ENCODE measurements around the gene SYNPR.
"Not testable (repeated sequence)": the region's sequence is repeated elsewhere in the genome, so short reads cannot be mapped to it uniquely, and the experiment has no call there.

The SYNPR gene

DNA sequence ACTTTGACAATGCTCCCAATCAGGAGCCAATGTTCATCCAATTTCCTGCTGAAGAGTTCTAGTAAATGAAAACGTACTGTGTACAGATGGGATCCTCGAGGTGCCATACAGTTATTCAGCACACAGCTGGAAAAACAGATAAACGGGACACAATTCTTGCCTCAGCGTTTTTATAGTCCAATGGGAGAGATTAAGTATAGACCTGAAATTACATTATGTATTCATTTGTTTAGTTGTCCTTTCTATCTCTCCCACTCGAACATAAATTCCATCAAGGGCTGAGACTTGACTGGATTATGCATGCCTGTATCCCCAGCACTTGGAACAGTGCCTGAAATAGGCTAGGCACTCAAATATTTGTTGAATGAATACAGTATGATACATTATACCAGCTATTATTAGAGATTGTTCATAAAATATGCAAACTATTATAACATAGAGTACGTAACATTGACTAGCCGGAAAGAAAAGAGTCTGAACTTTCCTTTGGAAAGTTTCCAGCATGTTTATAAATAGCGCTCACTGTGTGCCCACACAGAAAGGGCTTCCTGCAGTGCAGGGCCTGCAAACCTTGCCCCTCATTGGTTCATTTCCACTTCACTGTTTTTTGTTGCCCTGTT, 346.9 kb downstream of the SYNPR start:
- DNase-seq (ENCODE audit: low read depth in 2 of 2), result no peak

DNA sequence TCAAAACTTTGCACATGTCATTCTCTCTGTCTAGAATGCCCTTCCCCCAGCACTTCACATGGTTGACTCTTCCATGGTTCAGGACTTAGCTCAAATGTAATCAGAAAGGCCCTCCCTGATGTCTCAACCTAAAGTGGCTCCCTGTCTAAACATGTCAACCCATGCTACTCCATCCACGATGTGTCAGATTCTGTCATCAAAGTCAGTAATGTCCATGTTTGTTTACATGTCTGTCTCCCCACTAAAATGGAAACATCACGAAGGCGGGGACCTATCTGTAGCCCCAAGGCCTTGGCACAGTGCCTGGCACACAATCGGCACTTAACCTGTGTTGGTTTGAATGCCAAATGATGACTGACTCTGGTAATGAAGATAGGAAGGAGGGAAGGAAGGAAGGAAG, 353.6 kb downstream of the SYNPR start:
- no peak for DNase-seq (ENCODE audit: low read depth in 2 of 2)

DNA sequence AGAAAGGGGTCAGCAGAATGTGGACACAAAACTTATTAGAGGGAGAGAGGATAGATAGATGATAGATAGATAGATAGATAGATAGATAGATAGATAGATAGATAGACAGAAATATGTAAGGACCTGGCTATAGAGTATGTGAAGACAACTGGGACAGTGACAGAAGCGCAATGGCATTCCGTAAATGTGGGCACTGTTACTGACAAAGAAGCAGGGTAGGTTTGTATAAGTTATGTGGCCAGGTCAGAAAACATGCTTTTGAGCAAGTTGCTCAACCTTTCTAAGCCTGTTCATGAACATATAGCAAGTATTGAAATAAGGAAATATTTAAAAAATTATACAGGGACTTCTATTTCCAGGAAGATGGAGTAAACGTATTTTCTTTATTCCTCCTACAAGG, 357.1 kb downstream of the SYNPR start:
- DNase-seq (ENCODE audit: low read depth in 2 of 2), result no peak

DNA sequence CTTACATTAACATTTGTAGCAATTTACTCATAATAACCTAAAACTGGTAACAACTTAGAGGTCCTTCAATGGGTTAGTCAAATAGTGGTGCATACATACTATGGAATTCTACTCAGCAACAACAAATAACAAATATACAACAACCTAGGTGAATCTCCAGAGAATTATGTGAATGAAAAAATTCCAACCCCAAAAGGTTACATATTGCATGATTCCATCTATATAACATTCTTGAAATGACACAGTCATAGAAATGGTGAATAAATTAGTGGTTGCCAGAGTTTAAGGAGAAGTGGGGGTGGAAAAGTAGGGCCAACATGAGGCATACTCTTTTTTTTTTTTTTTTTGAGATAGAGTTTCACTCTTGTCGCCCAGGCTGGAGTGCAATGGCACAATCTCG, 361.7 kb downstream of the SYNPR start:
- no peak for DNase-seq (ENCODE audit: low read depth in 2 of 2)

DNA sequence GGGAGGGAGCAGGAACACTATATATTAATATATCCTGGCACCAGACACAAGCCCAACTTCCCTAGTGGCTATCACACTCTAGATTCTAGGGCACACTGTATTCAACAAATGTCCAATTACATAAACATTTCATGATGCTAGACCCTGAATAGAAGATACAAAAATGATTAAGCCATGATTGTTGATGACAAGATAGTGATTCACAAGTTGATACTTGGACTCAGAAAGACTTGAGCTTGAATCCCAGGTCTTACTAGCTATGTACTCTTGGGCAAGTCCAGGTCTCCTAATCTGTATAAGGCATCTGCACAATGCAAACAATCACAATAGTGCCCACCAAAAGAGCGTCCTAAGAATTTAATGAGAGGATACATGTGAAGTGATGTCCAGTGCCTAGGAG, 364.4 kb downstream of the SYNPR start:
- DNase-seq (ENCODE audit: low read depth in 2 of 2), result no peak

- DNase-seq (ENCODE audit: low read depth in 2 of 2), result peak in 1 of 2 donors; percentile 0
These were observed 366.2 kb downstream of the SYNPR start for GRCh38 chr3:63644212-63644797.

GRCh38 chr3:63644928-63645781, 367.0 kb downstream of the SYNPR start:
- DNase-seq (ENCODE audit: low read depth in 2 of 2), result not testable (repeated sequence)

- no peak for DNase-seq (ENCODE audit: low read depth in 2 of 2)
These were observed 374.1 kb downstream of the SYNPR start, which contains the start of gene SNTN for GRCh38 chr3:63652066-63652725. SNTN (plus strand) TSS chr3:63652675; CDS start chr3:63652688, 13 bp downstream.

DNA sequence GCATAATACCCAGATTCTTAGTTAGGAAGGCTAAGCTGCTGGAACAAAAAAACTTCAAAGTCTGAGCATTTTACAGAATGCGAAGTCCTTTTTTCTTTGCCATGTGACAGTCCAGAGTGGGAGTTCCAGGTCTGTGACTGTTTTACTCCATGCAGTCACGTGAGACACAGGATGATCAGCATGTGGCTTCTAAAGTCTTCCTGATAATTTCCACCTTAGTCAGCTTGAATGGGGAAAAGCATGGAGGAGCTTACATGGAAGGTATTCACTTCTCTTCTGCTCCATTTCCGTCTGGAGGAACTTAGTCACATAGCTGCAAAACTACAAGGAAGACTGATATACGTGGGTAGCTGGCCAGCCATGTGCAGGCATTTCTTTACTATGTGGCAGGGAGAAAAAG, 376.1 kb downstream of the SYNPR start:
- DNase-seq (ENCODE audit: low read depth in 2 of 2), result no peak

DNA sequence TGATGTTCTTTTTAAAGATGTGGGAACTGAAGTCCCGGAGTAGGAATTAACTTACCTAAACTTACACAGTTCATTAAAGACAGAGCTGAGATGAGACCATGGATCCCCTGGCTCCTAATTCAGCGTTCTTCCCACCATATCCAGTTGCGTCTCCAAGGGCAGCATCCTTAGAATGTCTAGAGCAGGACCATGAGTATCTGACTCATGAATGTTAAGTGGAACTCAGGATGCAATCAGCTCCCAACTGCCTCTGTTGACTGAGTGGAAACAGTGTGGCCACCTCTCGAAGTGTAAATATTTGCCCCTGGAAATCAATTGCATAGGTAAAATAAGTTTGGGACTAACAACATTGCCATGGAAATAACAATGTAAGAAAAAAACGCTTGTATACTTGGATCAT, 376.8 kb downstream of the SYNPR start:
- no peak for DNase-seq (ENCODE audit: low read depth in 2 of 2)

DNA sequence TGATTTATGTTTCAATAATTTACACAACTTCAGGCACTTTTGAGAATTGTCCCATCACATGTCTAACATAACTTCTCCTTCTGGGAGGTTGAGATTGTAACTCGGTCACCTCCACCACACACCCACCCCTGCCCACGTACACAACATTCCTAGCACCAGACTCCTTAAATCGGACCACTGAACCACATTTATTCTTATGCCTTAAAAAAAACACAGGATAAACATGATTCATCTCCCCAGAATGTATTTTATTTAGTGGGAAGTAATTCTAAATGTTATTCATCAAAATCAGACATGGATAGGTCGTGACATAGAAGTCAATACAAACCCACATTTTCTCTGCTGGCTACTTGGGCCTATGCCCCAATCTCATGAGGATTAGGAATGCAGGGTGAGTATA, 377.4 kb downstream of the SYNPR start:
- no peak for DNase-seq (ENCODE audit: low read depth in 2 of 2)

GRCh38 chr3:63656786-63657185, 378.7 kb downstream of the SYNPR start:
- DNase-seq (ENCODE audit: low read depth in 2 of 2), result no peak

DNA sequence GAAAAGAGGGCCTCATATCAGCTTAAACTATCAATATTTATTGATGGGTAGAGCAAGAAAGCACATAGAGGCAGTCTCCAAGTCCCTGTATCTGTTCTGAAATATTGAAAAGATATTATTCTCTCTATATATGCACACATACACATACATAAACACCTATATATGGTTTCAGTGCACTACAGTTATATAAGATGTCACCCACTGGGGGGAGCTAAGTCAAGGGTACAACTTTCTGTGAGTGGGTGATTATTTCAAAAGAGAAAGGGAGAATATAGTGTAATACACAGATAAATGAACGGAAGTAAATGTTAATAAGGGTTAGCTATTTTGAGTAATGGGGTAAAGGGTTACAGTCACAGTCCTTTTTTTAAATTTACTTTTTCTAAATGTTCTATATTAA, 383.1 kb downstream of the SYNPR start:
- no peak for DNase-seq (ENCODE audit: low read depth in 2 of 2)

- DNase-seq (ENCODE audit: low read depth in 2 of 2), result no peak
These were observed 383.9 kb downstream of the SYNPR start for GRCh38 chr3:63662011-63662410.

GRCh38 chr3:63662500-63662899, 384.4 kb downstream of the SYNPR start:
- no peak for DNase-seq (ENCODE audit: low read depth in 2 of 2)

All from stimulated activated CD4-positive, alpha-beta T cell treated with anti-CD3 and anti-CD28 coated beads, Interleukin-1b, Interleukin-23, amount 100 ng/mL, for 4 hours (primary cell).